Heart right ventricle (tissue), 16 donors: ENCODE results near the gene GCNT3. TPM values are rescaled to one million over a fixed set of nuclear protein-coding genes. Genes with fewer than 3 reads are reported as not detected.

ENCODE experiments used
- ATAC-seq, 8 donors: fragments of 200-7000 bp; cut with Tn5 transposase; one replicate each; pipeline ENCODE4 v1.9.1; 2020; ENCODE audit warnings: mild to moderate bottlenecking in 8 of 8, moderate library complexity in 8 of 8, moderate number of reproducible peaks in 1 of 8
- DNase-seq, 2 donors: peaks; one replicate each; pipeline ENCODE4 v3.0.0-alpha.2; 2020
- H3K27ac ChIP-seq, 10 donors: fragments of 200-600 bp; sonication (generic) in 2 of 10; one replicate each; pipeline versions ENCODE4 v1.5.0 to v1.8.0; 2020 to 2022; ENCODE audit warnings: mild to moderate bottlenecking in 3 of 10
- H3K27me3 ChIP-seq, 7 donors: fragments of 200-600 bp; one replicate each; pipeline ENCODE4 v1.8.0; 2021 to 2022; ENCODE audit warnings: mild to moderate bottlenecking in 2 of 7
- H3K36me3 ChIP-seq, 9 donors: fragments of 200-600 bp; sonication (generic) in 1 of 9; one replicate each; pipeline versions ENCODE4 v1.5.0 to v1.8.0; 2020 to 2022; ENCODE audit warnings: mild to moderate bottlenecking in 2 of 9
- H3K4me1 ChIP-seq, 9 donors: fragments of 200-600 bp; sonication (generic) in 1 of 9; one replicate each; pipeline versions ENCODE4 v1.5.0 to v1.8.0; 2020 to 2022; ENCODE audit warnings: mild to moderate bottlenecking in 4 of 9
- H3K4me3 ChIP-seq, 10 donors: fragments of 200-600 bp; sonication (generic) in 2 of 10; one replicate each; pipeline versions ENCODE4 v1.5.0 to v1.8.0; 2020 to 2022; ENCODE audit warnings: mild to moderate bottlenecking in 7 of 10, moderate library complexity in 2 of 10
- H3K9me3 ChIP-seq, 11 donors: fragments of 200-600 bp in 10 of 11; sonication (generic) in 2 of 11; one replicate each; pipeline versions ENCODE4 v1.5.0 to v1.8.0; 2013 to 2022; ENCODE audit warnings: mild to moderate bottlenecking in 2 of 11, control low read depth in 1 of 11, moderate library complexity in 1 of 11
- CTCF ChIP-seq, 9 donors: fragments of 200-600 bp; sonication (generic) in 2 of 9; IDR thresholded peaks; one replicate each; pipeline versions ENCODE4 v1.5.0 to v1.8.0; 2021 to 2022; ENCODE audit warnings: antibody characterized with exemption in 9 of 9, mild to moderate bottlenecking in 5 of 9, moderate library complexity in 1 of 9
- WGBS, 2 donors: extraction: QIAGEN DNeasy Blood & Tissue Kit; methylation state at CpG; one replicate each; pipeline ENCODE4 v1.1.7; 2013; ENCODE audit warnings: inconsistent platforms in 1 of 2; 5-methylcytosine and 5-hydroxymethylcytosine counted together
- intact Hi-C, 10 donors: fragments of 100-400 bp; cut with DNase I; formaldehyde crosslinking; loops; one replicate each; pipeline versions ENCODE4 v1.11.1 to v1.14.2; 2022
- polyA plus RNA-seq, 2 donors: library from polyadenylated mRNA; stranded (reverse); fragments of 200-250 nt; gene quantifications; one replicate each; pipeline ENCODE4 v1.2.3, GENCODE V29; 2013
- total RNA-seq, 10 donors: library from RNA; stranded (reverse); fragmentation: NEBNext Ultra II Directional in 3 of 10; extraction: Animal tissue kit (Norgen Biotek cat#: 25700) in 3 of 10; gene quantifications; one replicate each; pipeline versions ENCODE4 v1.2.1 to v1.2.4, GENCODE V29; 2021 to 2023
- donor health status: Arrhythmogenic right ventricular cardiomyopathy.
- donor health status: ischemic (EF 13 %, LVEDD 7.1; RV severe dilation, severe dysfunction).
- donor health status: healthy with polysubstance abuse.
- donor health status: DM: no; HTN: yes; CAD: no.
- donor health status: DM: no; HTN: no; CAD: no.
- donor health status: ischemic (EF 25% LVEDD 6.9; RV normal size, moderate dysfunction).
- donor health status: ischemic (EF 25% LVEDD 5.7; RV mildly dilated, moderate dysfunction).
- donor health status: healthy.
- donor health status: DM: yes; HTN: yes; CAD: no.
- donor health status: Ischemic cardiomyopathy.
- donor health status: ischemic (EF 35%, LVEDD 5.7; RV mildly dilated, moderate dysfunction).
- donor health status: nonischemic (EF 11% LVEDD 7.7; RV severe dilation, severe dysfunction).
- donor health status: DM: yes; HTN: yes; CAD: no.
- donor health status: PGD.
- donor health status: ischemic (EF 29% LVEDD 5.4; RV normal size, mild dysfunction).
- donor health status: nonischemic (EF 23%, LVEDD 6.1; RV moderate dilation, normal function).

Gene GCNT3
- total and polyA plus RNA-seq, 12 donors: 0.12 to 0.55 (median 0.37) TPM; not detected in 7

DNA sequence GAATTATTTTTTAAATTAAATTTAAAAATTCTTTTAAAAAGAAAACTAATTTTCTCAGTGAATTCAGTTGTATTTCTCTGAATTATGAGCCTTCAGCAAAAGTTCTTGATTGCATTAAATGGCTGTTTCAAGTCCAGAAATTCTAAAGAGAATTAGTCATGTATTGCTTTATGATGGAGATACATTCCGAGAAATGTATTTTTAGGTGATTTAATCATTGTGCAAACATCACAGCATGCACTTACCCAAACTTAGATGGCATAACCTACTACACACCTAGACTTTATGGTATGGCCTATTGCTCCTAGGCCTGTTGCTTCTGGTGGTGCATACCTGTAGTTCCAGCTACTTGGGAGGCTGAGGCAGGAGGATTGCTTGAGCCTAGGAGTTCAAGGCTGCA is 44.3 kb upstream of the GCNT3 start:
- intact Hi-C loops: no loop called here
- DNase-seq: no peak
- Histone ChIP-seq H3K9me3 (peaks cover 0 to 26% (median 12%) of the 10 kb centered on the region in 11 donors), H3K36me3 (no peaks in the 10 kb centered on the region), H3K4me1 (no peaks in the 10 kb centered on the region), H3K27me3 (peaks cover 0 to 4% (median 0%) of the 10 kb centered on the region in 7 donors), H3K4me3 (no peak overlapping the region), H3K27ac (no peak overlapping the region)
- TF ChIP-seq CTCF (IDR thresholded peaks at IDR 0.05): no peak
- 92 to 93% methylated on average over 1 of the region's 1 CpG for WGBS, 2 donors
- no peak for ATAC-seq

DNA sequence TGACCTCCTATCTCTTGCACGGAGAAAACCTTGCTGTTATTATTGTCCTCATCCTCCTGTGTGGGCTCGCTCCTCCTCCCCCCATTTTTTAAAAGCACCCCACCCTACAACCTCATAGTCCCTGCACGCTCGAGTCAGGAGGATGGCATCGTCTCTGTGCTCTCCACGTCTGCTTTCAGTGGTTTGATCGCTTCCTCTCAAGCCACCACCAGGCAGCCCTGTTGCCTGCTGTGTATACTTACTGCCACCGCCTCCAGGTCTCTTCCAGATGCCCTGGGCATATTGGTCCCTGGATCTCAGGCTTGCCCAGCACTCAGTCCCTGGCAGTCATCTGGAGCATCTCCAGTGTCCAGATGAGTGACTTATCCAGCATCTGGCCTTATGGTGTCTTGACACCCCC is 42.1 kb upstream of the GCNT3 start:
- Histone ChIP-seq H3K4me1 (no peaks in the 10 kb centered on the region), H3K9me3 (peaks cover 0 to 21% (median 12%) of the 10 kb centered on the region in 11 donors), H3K27ac (no peak overlapping the region), H3K27me3 (peaks cover 0 to 8% (median 0%) of the 10 kb centered on the region in 7 donors), H3K4me3 (no peak overlapping the region), H3K36me3 (no peaks in the 10 kb centered on the region)
- TF ChIP-seq CTCF (IDR thresholded peaks at IDR 0.05): no peak
- intact Hi-C loops: no loop called here
- ATAC-seq: no peak
- no peak for DNase-seq
- WGBS, 2 donors: 72 to 83% methylated on average over 8 of the region's 8 CpGs

- TF ChIP-seq CTCF (IDR thresholded peaks at IDR 0.05): no peak
- no peaks in the 10 kb centered on the region for H3K4me1 ChIP-seq
- peaks cover 0 to 8% (median 0%) of the 10 kb centered on the region in 7 donors for H3K27me3 ChIP-seq
- ATAC-seq: no peak
- H3K36me3 ChIP-seq: no peaks in the 10 kb centered on the region
- H3K27ac ChIP-seq: no peak overlapping the region
- no peak overlapping the region for H3K4me3 ChIP-seq
- peaks cover 0 to 13% (median 6%) of the 10 kb centered on the region in 11 donors for H3K9me3 ChIP-seq
- WGBS, 2 donors: 60 to 68% methylated on average over 3 of the region's 3 CpGs
- intact Hi-C loops: no loop called here
- DNase-seq: no peak
Measured at GRCh38 chr15:59570315-59570714, 41.3 kb upstream of the GCNT3 start.

- WGBS, 2 donors: 94 to 95% methylated on average over 6 of the region's 6 CpGs
- no peak for DNase-seq
- no peaks in the 10 kb centered on the region for H3K9me3 ChIP-seq
- H3K27me3 ChIP-seq: peaks cover 0 to 8% (median 0%) of the 10 kb centered on the region in 7 donors
- intact Hi-C loops: no loop called here
- no peak overlapping the region for H3K27ac ChIP-seq
- TF ChIP-seq CTCF (IDR thresholded peaks at IDR 0.05): no peak
- no peaks in the 10 kb centered on the region for H3K36me3 ChIP-seq
- H3K4me3 ChIP-seq: no peak overlapping the region
- ATAC-seq: no peak
- H3K4me1 ChIP-seq: no peaks in the 10 kb centered on the region
Measured at GRCh38 chr15:59571606-59572005, 40.0 kb upstream of the GCNT3 start.
